T-helper 2 cell treated with Interferon-gamma antibody and Interleukin-4, amounts not matched to agents 5 μg/mL and 100 μg/mL, for 36 hours (primary cell): Measurements from ENCODE around the gene SLC39A11.

ENCODE experiments used
- DNase-seq: peaks from one replicate; pipeline ENCODE4 v3.0.0; 2021; ENCODE audit warnings: low spot score
- H3K27ac Mint-ChIP-seq: one replicate; pipeline ENCODE4 v1.8.0; 2021; ENCODE audit warnings: mild to moderate bottlenecking, mixed read lengths
- H3K27me3 Mint-ChIP-seq: one replicate; pipeline ENCODE4 v1.8.0; 2021; ENCODE audit warnings: low read depth, mixed read lengths
- H3K36me3 Mint-ChIP-seq: one replicate; pipeline ENCODE4 v1.8.0; 2021; ENCODE audit warnings: low read depth, mixed read lengths
- H3K4me1 Mint-ChIP-seq: one replicate; pipeline ENCODE4 v1.8.0; 2021; ENCODE audit warnings: low read depth, mixed read lengths
- H3K4me3 Mint-ChIP-seq: one replicate; pipeline ENCODE4 v1.8.0; 2022; ENCODE audit warnings: mild to moderate bottlenecking, moderate library complexity, mixed read lengths
- H3K9me3 Mint-ChIP-seq: one replicate; pipeline ENCODE4 v1.8.0; 2021; ENCODE audit warnings: mixed read lengths

Gene SLC39A11

DNA sequence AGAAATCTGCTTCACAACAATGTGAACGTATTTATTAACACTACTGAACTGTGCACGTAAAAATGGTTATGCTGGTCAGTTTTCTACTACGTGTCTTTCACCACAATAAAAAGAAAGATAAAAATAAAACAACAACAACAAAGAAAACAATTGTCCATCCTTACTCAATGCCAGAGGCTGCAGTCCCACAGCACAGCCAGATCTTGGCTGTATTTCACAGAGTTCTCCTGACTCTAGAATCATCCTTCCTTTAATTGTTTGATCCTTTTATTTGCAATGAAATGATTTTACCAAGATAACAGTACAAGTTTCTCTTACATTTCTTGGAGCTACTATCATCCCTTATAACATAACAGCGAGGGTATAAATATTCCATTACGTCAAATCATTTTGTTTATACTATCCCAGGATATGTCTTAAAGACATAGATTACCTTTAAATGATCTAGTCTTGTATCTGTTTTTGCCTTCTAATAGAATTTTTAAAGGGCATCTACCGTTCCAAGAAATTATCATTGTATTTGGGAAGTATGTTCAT lies 103.3 kb downstream of the SLC39A11 start:
- Mint-ChIP-seq H3K4me3 (no peak overlapping the region), H3K27ac (no peak overlapping the region), H3K9me3 (no peaks in the 10 kb centered on the region), H3K4me1 (peaks cover 9% of the 10 kb centered on the region), H3K36me3 (no peaks in the 10 kb centered on the region), H3K27me3 (no peaks in the 10 kb centered on the region)
- DNase-seq: no peak

DNA sequence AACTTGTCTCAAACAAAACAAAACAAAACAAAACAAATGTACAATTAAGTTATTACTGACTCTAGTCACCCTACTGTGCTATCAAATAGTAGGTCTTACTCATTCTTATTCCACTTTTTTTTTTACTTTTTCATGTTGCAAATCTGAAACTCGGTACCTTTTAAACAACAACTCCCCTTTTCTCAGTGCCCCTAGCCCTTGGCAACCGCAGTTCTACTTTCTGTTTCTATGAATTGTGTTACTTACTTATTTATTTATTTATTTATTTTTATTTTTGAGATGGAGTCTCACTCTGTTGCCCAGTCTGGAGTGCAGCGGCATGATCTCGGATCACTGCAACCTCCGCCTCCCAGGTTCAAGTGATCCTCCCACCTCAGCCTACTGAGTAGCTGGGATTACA lies 104.0 kb downstream of the SLC39A11 start:
- Mint-ChIP-seq H3K9me3 (no peaks in the 10 kb centered on the region), H3K27me3 (no peaks in the 10 kb centered on the region), H3K27ac (no peak overlapping the region), H3K4me1 (peaks cover 9% of the 10 kb centered on the region), H3K4me3 (no peak overlapping the region), H3K36me3 (no peaks in the 10 kb centered on the region)
- DNase-seq: no peak

- H3K9me3 Mint-ChIP-seq: no peaks in the 10 kb centered on the region
- no peak overlapping the region for H3K27ac Mint-ChIP-seq
- no peaks in the 10 kb centered on the region for H3K36me3 Mint-ChIP-seq
- DNase-seq: no peak
- no peaks in the 10 kb centered on the region for H3K27me3 Mint-ChIP-seq
- H3K4me3 Mint-ChIP-seq: no peak overlapping the region
- peaks cover 1% of the 10 kb centered on the region for H3K4me1 Mint-ChIP-seq
Measured at GRCh38 chr17:72987166-72987565, 105.3 kb downstream of the SLC39A11 start.

DNA sequence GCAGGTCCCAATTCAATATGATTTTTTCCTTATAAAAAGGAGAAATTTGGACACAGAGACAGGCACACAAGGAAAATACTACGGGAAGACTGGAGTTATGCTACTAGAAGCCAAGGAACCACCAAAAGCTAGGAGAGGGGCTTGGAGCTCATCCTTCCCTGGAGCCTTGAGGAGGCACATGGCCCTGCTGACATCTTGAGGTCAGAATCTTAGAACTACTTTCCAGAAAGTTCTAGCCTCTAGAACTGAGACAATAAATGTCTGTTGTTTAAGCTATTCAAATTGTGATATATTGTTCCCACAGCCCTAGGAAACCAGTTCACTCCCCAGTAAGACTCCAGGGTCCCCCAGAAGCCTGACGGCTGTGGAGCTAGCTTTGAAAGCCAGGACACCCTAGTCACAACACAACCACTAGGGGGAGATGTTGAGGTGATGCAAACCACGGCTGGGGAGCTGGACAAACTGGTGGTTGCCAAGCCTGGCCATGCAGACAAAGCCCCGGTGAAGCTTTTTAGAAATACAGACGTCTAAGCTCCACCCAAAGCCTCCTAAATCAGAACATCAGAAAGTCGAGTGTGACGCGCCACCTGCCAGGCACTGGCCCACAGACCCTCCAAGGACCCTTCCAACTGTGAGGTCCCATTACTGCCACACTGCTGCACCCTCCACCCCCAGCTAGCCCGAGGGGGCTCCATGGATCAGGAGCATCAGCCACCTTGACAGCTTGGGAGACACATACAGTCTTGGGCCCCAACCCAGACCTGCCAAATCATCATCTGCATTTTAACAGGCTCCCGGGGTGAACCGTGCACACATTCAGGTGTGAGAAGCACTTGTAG lies 106.4 kb downstream of the SLC39A11 start:
- H3K27ac Mint-ChIP-seq: no peak overlapping the region
- H3K4me1 Mint-ChIP-seq: peaks cover 1% of the 10 kb centered on the region
- no peaks in the 10 kb centered on the region for H3K27me3 Mint-ChIP-seq
- DNase-seq: peak; percentile 40
- no peak overlapping the region for H3K4me3 Mint-ChIP-seq
- H3K9me3 Mint-ChIP-seq: no peaks in the 10 kb centered on the region
- no peaks in the 10 kb centered on the region for H3K36me3 Mint-ChIP-seq

- DNase-seq: no peak
- Mint-ChIP-seq H3K9me3 (no peaks in the 10 kb centered on the region), H3K27me3 (no peaks in the 10 kb centered on the region), H3K27ac (no peak overlapping the region), H3K4me1 (peaks cover 1% of the 10 kb centered on the region), H3K36me3 (no peaks in the 10 kb centered on the region), H3K4me3 (no peak overlapping the region)
Measured at GRCh38 chr17:72984926-72985325, 107.6 kb downstream of the SLC39A11 start.

DNA sequence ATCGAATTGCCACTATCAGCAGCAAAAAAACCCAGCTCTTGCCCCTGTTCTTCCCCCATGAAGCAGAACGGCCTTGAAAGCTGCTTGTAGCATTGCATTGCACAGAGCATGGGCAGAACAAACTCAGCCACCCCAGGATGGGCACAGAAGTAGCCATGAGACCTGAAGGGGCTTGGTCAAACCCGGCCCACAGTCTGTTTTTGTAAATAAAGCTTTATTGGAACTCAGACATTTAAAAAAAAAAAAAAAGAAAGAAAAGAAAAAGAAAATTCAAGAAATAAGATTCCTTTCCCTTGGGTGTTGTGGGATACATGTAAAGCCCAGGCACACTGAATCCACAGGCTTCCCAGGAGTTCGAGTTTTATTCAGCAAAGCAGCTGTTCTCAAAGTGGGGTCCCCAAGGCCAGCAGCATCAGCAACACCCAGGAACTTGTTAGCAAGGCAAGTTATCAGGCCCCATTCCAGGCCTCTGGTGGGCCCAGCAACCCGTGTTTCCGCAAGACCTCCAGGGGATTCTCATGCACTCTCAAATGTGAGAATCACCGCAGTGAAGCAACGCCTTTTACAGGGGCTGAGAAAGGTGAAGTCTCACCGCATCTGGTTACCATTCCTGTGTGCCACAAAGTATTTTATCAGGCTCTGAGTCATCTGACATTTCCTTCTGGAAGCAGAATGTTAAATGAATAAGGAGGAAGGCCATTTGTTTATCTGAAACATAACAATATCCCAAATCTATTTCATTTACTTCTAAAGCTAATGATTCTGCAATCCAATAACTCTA lies 108.2 kb downstream of the SLC39A11 start:
- no peak for DNase-seq
- H3K9me3 Mint-ChIP-seq: no peaks in the 10 kb centered on the region
- H3K4me3 Mint-ChIP-seq: no peak overlapping the region
- peaks cover 1% of the 10 kb centered on the region for H3K4me1 Mint-ChIP-seq
- H3K27me3 Mint-ChIP-seq: no peaks in the 10 kb centered on the region
- H3K27ac Mint-ChIP-seq: no peak overlapping the region
- H3K36me3 Mint-ChIP-seq: no peaks in the 10 kb centered on the region

DNA sequence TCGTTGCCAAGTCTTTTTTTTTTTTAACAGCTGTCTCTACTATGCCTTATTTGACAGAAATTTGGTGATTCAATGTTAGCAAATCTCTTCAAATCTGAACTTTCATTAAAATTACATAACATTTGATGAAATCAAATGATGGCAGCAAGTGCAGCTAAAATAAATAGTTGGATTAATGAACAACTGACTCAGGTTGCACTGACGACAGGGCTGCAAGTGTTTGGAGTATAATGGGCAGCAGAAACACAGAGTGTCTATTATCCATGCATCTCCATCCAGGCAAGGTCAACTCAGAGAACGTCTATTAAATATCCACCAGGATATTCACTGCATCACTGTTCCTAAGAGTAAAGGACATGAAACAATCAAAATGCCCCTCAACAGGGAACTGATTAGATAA lies 109.8 kb downstream of the SLC39A11 start:
- peaks cover 1% of the 10 kb centered on the region for H3K4me1 Mint-ChIP-seq
- no peak overlapping the region for H3K27ac Mint-ChIP-seq
- no peak overlapping the region for H3K4me3 Mint-ChIP-seq
- H3K9me3 Mint-ChIP-seq: no peaks in the 10 kb centered on the region
- H3K27me3 Mint-ChIP-seq: no peaks in the 10 kb centered on the region
- H3K36me3 Mint-ChIP-seq: no peaks in the 10 kb centered on the region
- no peak for DNase-seq

DNA sequence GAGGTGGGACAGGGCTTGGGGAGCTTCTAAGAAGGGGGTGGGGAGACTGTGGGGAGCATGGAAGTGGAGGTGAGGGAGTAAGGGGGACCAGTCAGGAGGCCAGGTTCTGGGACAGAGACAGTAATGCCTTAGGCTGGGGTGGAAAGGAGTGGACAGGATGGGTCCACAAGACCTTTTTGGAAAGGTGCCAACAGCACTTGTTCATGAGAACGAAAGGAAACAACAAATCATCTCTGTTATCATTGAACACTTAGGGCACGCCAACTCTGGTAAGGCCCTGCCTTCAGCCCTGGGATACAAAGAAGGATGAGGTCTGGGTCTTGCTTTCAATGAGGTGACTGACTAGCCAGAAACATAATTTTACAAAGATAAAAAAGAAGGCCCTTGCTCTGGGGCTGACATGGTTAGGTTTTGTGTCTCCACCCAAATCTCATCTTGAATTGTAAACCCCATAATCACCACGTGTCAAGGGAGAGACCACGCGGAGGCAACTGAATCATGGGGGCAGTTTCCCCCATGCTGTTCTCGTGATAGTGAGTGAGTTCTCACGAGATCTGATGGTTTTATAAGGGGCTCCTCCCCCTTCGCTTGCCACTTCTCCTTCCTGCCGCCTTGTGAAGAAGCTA lies 113.8 kb downstream of the SLC39A11 start:
- no peak overlapping the region for H3K4me3 Mint-ChIP-seq
- H3K27me3 Mint-ChIP-seq: no peaks in the 10 kb centered on the region
- no peaks in the 10 kb centered on the region for H3K4me1 Mint-ChIP-seq
- no peak for DNase-seq
- H3K27ac Mint-ChIP-seq: no peak overlapping the region
- no peaks in the 10 kb centered on the region for H3K36me3 Mint-ChIP-seq
- no peaks in the 10 kb centered on the region for H3K9me3 Mint-ChIP-seq

DNA sequence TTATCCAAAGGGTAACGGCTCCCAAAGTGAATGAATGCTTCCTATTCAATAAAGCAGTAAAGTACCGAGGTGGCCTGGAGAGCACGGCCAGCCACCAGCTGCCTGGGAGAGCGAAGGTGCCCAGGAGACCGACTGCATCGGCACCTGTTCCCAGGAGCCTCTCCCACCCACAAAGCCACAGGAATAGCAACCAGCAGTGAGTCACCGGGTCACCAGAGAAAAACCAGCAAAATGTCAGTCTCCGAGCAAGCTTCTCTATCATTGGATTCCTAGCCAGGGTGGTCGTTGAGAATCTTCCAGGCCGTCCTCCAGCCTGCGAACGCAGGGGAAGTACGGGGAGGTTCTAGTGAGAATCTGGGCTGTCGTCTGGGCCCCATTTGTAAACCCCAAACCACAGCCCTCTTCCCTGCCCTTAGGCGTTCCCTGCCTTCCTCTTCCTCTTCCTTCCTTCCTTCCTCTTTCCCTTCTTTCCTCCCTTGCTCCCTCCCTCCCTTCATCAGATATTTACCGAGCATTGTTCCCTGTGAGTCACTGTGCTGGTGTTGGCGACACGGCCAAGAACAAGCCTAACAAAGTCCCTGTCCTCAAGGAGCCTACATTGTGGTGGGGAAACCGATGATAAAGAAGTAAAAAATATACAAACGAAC lies 114.6 kb downstream of the SLC39A11 start:
- Mint-ChIP-seq H3K27me3 (no peaks in the 10 kb centered on the region), H3K4me1 (no peaks in the 10 kb centered on the region), H3K36me3 (no peaks in the 10 kb centered on the region), H3K4me3 (no peak overlapping the region), H3K27ac (no peak overlapping the region), H3K9me3 (no peaks in the 10 kb centered on the region)
- no peak for DNase-seq

DNA sequence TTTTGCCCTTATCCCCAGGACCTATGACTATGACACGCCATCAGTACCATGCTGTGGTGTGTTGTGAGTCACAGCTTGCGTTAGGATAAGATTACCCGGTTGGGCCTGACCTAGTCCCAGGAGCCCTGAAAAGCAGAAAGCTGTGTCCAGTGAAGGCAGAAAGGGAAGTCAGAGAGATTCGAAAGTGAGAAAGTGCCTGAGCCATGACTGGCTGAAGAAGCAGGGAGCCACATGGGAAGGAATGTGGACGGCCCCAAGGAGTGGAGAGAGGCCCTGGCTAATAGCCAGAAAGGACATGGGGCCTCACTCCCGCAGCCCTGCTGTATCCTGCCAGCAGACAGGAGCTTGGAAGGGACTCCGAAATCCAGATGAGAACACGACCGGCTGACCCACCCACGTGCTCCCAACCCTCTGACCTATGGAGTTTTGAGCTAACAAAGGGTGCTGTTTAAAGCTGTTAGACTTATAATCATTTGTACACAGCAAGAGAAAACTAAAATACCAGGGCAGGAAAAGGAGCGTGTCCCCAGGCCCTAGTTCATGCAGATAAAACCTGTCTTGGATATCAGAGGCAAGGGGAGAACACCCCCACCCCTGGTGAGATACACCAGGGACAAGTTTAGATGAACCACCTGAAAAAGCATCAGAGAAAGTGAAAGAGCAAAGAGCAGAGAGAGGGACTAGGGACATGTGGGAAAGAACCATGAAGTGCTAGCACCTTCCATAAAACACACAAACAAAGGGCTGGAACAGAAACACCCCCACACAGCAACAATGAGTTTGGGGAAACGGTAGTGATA lies 115.3 kb downstream of the SLC39A11 start:
- no peaks in the 10 kb centered on the region for H3K27me3 Mint-ChIP-seq
- H3K4me3 Mint-ChIP-seq: no peak overlapping the region
- no peaks in the 10 kb centered on the region for H3K4me1 Mint-ChIP-seq
- no peaks in the 10 kb centered on the region for H3K36me3 Mint-ChIP-seq
- no peaks in the 10 kb centered on the region for H3K9me3 Mint-ChIP-seq
- DNase-seq: no peak
- H3K27ac Mint-ChIP-seq: no peak overlapping the region

GRCh38 chr17:72975509-72975908 lies 117.0 kb downstream of the SLC39A11 start:
- no peaks in the 10 kb centered on the region for H3K4me1 Mint-ChIP-seq
- DNase-seq: no peak
- no peaks in the 10 kb centered on the region for H3K9me3 Mint-ChIP-seq
- no peaks in the 10 kb centered on the region for H3K36me3 Mint-ChIP-seq
- no peak overlapping the region for H3K4me3 Mint-ChIP-seq
- H3K27me3 Mint-ChIP-seq: no peaks in the 10 kb centered on the region
- no peak overlapping the region for H3K27ac Mint-ChIP-seq

GRCh38 chr17:72974605-72975232 lies 117.8 kb downstream of the SLC39A11 start:
- no peaks in the 10 kb centered on the region for H3K9me3 Mint-ChIP-seq
- H3K4me3 Mint-ChIP-seq: no peak overlapping the region
- no peak for DNase-seq
- no peak overlapping the region for H3K27ac Mint-ChIP-seq
- H3K36me3 Mint-ChIP-seq: no peaks in the 10 kb centered on the region
- H3K4me1 Mint-ChIP-seq: no peaks in the 10 kb centered on the region
- no peaks in the 10 kb centered on the region for H3K27me3 Mint-ChIP-seq
